ENCODE data around the gene GTF3C5.

DNA sequence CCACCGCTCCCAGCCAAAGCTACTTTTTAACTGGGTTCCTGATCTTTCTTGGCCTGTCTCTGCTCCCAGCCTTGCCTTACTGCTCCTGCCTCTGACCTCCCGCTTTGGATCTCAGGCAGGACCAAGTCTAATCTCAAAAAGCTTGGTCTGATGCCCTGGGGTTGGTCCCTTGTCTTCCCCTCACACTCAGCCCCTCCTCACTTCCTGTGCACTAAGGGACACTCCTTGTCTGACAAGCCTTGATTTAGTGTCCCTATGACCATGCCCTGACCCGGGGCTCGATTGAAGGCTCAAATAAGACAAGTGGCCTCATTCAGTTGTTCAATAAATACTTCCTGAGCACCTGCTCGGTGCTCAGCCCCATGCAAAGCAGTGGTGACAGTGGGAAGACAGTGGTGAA, 3.7 kb upstream of the GTF3C5 start:
- TF ChIP-seq, protein P1, sequence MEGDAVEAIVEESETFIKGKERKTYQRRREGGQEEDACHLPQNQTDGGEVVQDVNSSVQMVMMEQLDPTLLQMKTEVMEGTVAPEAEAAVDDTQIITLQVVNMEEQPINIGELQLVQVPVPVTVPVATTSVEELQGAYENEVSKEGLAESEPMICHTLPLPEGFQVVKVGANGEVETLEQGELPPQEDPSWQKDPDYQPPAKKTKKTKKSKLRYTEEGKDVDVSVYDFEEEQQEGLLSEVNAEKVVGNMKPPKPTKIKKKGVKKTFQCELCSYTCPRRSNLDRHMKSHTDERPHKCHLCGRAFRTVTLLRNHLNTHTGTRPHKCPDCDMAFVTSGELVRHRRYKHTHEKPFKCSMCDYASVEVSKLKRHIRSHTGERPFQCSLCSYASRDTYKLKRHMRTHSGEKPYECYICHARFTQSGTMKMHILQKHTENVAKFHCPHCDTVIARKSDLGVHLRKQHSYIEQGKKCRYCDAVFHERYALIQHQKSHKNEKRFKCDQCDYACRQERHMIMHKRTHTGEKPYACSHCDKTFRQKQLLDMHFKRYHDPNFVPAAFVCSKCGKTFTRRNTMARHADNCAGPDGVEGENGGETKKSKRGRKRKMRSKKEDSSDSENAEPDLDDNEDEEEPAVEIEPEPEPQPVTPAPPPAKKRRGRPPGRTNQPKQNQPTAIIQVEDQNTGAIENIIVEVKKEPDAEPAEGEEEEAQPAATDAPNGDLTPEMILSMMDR (conservative IDR thresholded peaks at IDR 0.05; ENCODE audit: low read length), result no peak
- TF ChIP-seq EZH2phosphoT487 (IDR thresholded peaks at IDR 0.05; ENCODE audit: borderline replicate concordance), result no peak

All from Loucy (cell line).